ENCODE data around the gene MINDY4B. TPM values are rescaled to one million over a fixed set of nuclear protein-coding genes. Genes with fewer than 3 reads are reported as not detected.

Gene MINDY4B
- total RNA-seq, 4 donors from 2014 or later, result not detected

DNA sequence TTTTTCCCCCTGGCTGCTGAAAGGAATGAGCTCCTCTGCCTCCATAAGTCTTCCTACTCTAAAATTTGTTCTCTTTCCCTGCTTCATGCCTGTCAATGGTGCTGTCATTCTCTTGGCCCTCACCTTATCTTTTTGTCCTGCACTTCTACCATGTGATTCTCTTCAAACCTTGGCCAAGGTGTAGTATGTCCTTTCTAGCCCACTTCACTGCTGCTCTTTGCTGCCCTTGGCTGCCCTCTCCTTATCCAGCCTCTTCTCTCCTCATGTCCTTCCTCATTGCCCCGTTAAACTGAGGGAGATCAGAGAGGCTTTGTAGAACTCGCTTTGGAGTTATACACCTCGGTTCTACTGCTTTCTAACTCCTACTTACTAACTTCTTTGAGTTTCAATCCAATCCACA lies 19.7 kb downstream of the MINDY4B start:
- intact Hi-C loops (cut with DNase I), result no loop called here
- TF ChIP-seq, protein P1, sequence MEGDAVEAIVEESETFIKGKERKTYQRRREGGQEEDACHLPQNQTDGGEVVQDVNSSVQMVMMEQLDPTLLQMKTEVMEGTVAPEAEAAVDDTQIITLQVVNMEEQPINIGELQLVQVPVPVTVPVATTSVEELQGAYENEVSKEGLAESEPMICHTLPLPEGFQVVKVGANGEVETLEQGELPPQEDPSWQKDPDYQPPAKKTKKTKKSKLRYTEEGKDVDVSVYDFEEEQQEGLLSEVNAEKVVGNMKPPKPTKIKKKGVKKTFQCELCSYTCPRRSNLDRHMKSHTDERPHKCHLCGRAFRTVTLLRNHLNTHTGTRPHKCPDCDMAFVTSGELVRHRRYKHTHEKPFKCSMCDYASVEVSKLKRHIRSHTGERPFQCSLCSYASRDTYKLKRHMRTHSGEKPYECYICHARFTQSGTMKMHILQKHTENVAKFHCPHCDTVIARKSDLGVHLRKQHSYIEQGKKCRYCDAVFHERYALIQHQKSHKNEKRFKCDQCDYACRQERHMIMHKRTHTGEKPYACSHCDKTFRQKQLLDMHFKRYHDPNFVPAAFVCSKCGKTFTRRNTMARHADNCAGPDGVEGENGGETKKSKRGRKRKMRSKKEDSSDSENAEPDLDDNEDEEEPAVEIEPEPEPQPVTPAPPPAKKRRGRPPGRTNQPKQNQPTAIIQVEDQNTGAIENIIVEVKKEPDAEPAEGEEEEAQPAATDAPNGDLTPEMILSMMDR (IDR thresholded peaks at IDR 0.05), result no peak
- TF ChIP-seq POLR2A (IDR thresholded peaks at IDR 0.05; ENCODE audit: low read depth) (no peak), EP300 (IDR thresholded peaks at IDR 0.05) (no peak), POLR2AphosphoS5 (IDR thresholded peaks at IDR 0.05) (no peak)
- Histone ChIP-seq H3K4me1 (no peaks in the 10 kb centered on the region), H3K9me3 (no peaks in the 10 kb centered on the region), H3K27me3 (no peaks in the 10 kb centered on the region), H3K36me3 (no peaks in the 10 kb centered on the region), H3K4me3 (no peak overlapping the region), H3K27ac (replicated peaks in 1 of 4) (no peak overlapping the region)
- 68% methylated on average over 3 of the region's 3 CpGs for WGBS
- DNase-seq (ENCODE audit: extremely low spot score), result no peak

DNA sequence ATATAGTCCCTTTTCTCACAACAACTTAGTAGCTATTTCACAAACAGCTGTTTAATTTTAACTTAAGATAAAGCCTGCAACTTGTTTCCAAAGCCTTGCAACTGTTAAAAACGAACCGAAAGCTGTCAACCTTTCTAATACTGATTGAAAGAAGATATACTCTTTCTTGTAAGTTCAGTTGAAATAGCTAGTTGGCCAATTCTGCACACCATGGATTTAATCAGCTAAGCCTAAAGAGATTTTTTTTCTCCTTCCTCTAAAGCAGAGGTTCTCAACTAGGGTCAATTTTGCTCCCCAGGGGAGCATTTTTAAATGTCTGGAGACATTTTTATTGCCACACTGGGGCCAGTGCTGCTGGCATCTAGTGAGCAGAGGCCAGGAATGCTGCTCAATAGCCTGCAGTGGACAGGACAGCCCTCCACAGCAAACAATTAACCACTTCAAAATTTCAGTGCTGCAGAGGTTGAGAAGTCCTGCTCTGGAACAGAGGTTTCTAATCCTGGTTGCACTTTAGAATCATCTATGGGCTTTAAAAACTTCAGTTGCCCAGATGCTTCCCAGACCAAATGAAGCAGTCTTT lies 26.2 kb downstream of the MINDY4B start:
- TF ChIP-seq EP300 (IDR thresholded peaks at IDR 0.05) (no peak), POLR2A (IDR thresholded peaks at IDR 0.05; ENCODE audit: low read depth) (no peak), POLR2AphosphoS5 (IDR thresholded peaks at IDR 0.05) (no peak)
- TF ChIP-seq, protein P1 (IDR thresholded peaks at IDR 0.05), result no peak
- no peaks in the 10 kb centered on the region for H3K9me3 ChIP-seq
- no peak for DNase-seq (ENCODE audit: extremely low spot score)
- 68% methylated on average over 2 of the region's 2 CpGs for WGBS
- peaks cover 0 to 11% (median 5%) of the 10 kb centered on the region in 4 donors for H3K4me1 ChIP-seq
- H3K36me3 ChIP-seq, result no peaks in the 10 kb centered on the region
- H3K27ac ChIP-seq (replicated peaks in 1 of 4), result no peak overlapping the region
- intact Hi-C loops (cut with DNase I), result no loop called here
- H3K4me3 ChIP-seq, result no peak overlapping the region
- H3K27me3 ChIP-seq, result no peaks in the 10 kb centered on the region

DNA sequence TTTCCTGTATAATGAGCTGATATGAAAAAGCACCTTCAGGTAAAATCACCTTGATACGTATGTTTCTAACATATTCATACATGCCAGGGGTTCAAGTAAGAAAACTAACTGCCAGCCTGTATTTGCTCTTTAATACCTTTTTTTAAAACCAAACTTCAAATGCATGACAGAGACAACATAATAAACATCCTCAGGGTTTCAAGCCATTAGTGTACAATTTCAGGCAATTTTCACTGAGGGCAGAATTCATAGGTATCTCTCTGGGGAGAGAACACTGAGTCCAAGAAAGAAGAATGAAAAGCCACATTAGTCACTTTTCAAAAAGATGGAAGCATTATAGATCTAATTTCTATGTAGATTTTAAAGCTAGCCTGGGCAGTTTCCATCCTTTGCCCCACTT lies 26.9 kb downstream of the MINDY4B start:
- 93% methylated on average over 1 of the region's 1 CpG for WGBS
- TF ChIP-seq, protein P1 (IDR thresholded peaks at IDR 0.05), result no peak
- no peak for TF ChIP-seq EP300 (IDR thresholded peaks at IDR 0.05)
- TF ChIP-seq POLR2A (IDR thresholded peaks at IDR 0.05; ENCODE audit: low read depth), result no peak
- TF ChIP-seq POLR2AphosphoS5 (IDR thresholded peaks at IDR 0.05), result no peak
- Histone ChIP-seq H3K4me1 (peaks cover 0 to 11% (median 5%) of the 10 kb centered on the region in 4 donors), H3K27me3 (no peaks in the 10 kb centered on the region), H3K4me3 (no peak overlapping the region), H3K36me3 (no peaks in the 10 kb centered on the region), H3K27ac (replicated peaks in 1 of 4) (no peak overlapping the region), H3K9me3 (no peaks in the 10 kb centered on the region)
- intact Hi-C loops (cut with DNase I), result no loop called here
- DNase-seq (ENCODE audit: extremely low spot score), result no peak

DNA sequence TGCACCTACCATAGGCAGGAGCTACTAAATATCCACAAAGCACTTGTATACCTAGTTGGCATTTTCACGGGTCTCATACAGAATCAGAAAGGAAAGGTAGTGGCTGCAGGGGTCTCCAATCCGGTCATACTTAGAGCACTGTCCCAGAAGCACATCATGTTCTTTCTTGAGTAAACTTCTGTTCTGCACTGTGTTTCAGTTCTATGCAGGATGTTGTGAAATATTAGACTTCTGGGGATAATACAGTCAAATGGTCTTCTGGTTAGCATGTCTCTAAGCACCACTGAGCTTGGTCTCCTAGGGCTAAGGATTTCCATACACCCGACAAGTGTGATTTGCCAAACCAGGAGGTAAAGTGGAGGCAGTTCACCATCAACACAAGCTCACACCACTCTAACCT lies 27.9 kb downstream of the MINDY4B start:
- no peaks in the 10 kb centered on the region for H3K9me3 ChIP-seq
- H3K27ac ChIP-seq (replicated peaks in 1 of 4), result no peak overlapping the region
- intact Hi-C loops (cut with DNase I), result no loop called here
- no peaks in the 10 kb centered on the region for H3K36me3 ChIP-seq
- peaks cover 0 to 11% (median 5%) of the 10 kb centered on the region in 4 donors for H3K4me1 ChIP-seq
- no peaks in the 10 kb centered on the region for H3K27me3 ChIP-seq
- no peak for DNase-seq (ENCODE audit: extremely low spot score)
- TF ChIP-seq POLR2A (IDR thresholded peaks at IDR 0.05; ENCODE audit: low read depth) (no peak), EP300 (IDR thresholded peaks at IDR 0.05) (no peak), POLR2AphosphoS5 (IDR thresholded peaks at IDR 0.05) (no peak)
- TF ChIP-seq, protein P1 (IDR thresholded peaks at IDR 0.05), result no peak
- no peak overlapping the region for H3K4me3 ChIP-seq
- 98% methylated on average over 3 of the region's 3 CpGs for WGBS

Data from esophagus muscularis mucosa (tissue), 4 donors.